GM10266 (cell line): ENCODE results near the gene TMCC1.

Experiments used
- DNase-seq: peaks from one replicate; pipeline ENCODE4 v3.0.0; 2012; ENCODE audit errors: extremely low spot score
- TF ChIP-seq, protein P1 (sequence below): IDR thresholded peaks from 2 replicates; pipeline ENCODE4 v1.5.1; 2012; ENCODE audit warnings: mild to moderate bottlenecking, low read depth; ENCODE audit not compliant: control insufficient read depth, insufficient read depth; ENCODE audit errors: missing control alignments

Gene TMCC1

DNA sequence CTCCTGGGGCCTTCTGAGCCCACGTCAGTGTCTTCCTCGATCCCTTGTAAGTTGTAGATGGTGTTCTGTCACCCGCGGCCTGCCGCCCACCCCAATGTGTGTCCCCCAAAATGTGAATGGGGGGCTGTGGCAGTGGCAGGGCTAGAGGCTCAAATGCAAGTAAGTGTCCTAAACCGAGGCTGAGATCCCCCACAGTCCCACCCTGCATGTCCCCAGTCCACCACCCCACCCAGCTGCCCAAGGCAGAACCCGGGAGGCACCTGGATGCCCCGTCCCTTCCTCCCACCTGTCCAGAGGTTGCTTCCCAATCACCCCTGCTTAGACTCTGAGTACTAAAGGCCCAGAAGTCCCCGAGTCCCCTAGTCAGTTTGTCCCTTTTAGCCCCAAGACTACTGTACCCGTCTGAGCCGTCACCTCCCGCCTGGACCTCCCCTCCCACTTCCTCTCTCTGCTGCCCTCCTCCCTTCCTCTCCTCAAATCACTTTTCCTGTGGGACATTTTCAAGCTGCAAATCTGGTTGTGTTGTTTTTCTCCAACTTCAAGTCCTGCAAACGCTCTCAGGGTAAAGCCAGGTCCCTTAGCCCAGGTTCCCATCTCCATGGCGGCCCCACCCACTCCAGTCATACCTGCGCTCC lies 275.2 kb downstream of the TMCC1 start:
- no peak for DNase-seq
- TF ChIP-seq, protein P1, sequence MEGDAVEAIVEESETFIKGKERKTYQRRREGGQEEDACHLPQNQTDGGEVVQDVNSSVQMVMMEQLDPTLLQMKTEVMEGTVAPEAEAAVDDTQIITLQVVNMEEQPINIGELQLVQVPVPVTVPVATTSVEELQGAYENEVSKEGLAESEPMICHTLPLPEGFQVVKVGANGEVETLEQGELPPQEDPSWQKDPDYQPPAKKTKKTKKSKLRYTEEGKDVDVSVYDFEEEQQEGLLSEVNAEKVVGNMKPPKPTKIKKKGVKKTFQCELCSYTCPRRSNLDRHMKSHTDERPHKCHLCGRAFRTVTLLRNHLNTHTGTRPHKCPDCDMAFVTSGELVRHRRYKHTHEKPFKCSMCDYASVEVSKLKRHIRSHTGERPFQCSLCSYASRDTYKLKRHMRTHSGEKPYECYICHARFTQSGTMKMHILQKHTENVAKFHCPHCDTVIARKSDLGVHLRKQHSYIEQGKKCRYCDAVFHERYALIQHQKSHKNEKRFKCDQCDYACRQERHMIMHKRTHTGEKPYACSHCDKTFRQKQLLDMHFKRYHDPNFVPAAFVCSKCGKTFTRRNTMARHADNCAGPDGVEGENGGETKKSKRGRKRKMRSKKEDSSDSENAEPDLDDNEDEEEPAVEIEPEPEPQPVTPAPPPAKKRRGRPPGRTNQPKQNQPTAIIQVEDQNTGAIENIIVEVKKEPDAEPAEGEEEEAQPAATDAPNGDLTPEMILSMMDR, result no peak

DNA sequence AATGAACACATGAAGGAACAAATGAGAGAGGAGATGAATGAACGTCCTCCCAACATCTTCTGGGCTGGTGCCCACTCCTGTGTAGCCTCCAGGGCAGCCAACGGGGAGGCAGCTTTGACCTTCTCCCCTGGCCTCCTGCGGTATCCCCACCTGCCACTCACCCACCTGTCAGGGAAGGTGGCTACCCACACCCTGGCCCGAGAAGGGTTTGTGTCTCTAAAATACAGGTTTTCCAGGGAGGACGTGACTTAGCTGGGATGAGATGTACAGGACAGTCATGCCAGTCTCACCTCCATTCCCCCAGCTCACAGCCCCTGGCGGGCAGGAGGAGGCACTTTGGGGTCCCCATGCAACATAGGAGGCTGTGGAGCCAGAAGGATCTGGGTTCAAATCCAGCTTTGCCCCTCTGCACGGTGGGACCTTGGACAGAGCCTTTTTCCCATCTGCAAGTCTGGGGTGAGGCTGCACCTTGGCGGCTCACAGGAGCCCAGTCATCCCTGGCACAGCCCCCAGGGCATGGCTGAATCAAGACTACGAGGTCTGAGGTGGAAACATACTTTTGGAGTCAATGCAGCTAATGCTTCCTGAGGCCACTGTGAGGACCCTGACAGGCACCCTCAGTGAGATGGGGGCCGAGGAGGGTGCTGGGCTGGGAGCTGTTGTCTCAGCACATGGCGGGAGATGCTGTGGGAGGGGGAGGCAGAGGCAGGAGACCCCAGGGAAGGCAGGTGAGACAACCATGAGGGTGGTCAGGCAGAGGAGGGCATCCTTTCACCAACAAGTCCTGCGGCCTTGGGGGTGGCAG lies 275.9 kb downstream of the TMCC1 start:
- no peak for DNase-seq
- TF ChIP-seq, protein P1, result no peak

DNA sequence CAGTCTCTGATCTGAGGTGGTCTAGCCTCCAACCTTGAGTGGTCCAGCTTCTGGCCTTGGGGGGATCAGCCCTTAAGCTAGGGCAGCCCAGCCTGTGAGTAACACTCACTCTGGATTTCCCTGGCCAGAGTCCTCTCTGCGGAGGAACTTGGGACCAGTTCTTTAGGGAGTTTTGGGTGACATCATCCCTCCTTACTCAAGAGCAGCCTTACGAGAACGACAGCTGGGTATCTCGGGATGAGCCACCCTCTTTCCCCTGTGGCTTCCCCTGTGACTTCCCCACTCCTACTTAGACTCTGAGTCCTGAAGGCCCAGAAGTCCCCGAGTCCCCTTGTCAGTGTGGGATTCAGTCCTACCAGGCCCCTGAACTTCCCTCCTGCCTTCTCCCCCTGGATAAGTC lies 276.8 kb downstream of the TMCC1 start:
- no peak for DNase-seq
- TF ChIP-seq, protein P1, result no peak

DNA sequence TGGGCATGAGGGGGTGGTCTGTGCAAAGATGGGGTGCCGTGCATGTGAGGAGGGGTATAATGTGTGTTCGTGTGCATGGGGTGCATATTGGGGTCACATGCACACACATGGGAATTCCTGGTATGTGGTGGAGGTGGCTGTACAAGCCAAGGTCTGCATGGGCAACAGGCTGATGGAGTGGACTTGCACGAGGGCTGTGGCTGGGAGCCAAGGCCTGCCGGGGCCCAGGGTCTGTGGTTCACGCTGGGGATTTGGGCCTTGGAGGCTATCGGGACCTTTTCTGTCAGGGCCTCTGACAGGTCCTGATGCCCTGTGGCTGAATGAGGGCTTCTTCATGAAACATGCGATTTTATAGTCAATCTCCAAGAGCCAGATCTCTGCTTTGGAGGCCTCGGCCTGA lies 277.2 kb downstream of the TMCC1 start:
- TF ChIP-seq, protein P1, result no peak
- DNase-seq, result no peak

DNA sequence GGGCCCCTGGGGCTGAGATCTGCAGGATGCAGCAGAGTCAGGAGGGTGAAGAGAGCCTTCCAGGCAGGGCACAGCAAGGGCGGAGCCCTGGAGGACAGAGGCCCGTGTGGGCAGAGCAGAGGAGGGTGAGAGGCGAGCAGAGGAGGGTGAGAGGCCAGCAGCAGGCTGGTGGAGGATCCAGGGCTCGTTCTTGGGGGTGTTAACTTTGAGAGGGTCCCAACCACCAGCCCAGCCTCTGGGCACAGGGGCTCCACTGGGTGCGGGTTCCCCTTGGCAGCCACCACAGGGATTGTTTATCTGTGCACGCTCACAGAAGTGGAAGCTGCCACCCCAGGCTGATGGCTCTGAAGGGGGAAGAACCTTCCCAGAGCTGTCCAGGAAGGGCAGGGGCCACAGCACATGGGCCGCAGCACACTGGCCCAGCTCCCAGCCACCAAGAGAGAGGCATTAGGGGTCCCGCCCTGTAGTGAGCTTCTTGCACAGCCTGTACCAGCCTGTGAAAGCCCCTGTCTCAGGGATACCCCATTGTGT lies 277.7 kb downstream of the TMCC1 start:
- TF ChIP-seq, protein P1, result no peak
- DNase-seq, result no peak

DNA sequence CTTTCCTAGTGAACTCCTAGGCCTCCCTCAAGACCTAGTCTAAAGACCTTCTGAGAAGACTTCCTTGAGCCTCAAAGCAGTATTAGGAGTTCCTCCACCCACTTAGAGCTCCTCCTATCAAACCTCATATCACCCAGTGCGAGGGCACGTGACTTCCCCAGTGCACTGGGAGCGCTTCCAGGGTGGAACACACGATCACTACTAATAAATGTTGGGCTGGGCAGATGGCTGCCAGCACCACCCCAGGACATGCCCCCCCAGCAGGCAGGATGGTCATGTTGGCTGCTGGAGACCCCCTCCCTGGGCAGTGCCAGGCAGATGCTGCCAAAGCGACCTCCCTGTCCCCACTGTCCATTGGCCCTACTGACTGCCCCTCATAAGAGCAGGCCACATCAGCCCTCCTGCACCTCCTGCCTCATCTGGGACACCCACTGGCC lies 278.6 kb downstream of the TMCC1 start:
- TF ChIP-seq, protein P1, result no peak
- no peak for DNase-seq

DNA sequence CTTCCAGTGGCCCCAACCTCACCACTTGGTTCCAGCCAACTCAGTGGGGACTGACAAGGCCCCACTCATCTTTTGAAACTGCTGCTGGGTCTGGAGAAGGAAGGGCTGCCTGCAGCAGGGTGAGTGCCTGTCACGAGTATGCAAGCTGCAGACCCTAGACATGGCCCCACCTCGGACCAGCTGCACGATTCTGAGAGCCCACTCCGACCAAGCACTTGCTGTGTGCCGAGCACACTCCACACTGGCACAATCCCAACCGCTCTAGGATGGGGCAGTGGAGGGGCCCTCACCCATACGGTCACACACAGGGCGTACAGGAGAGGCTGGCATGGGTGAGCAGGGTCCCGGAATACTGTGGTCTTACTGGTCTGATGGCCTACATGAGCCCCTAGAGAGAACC lies 279.1 kb downstream of the TMCC1 start:
- TF ChIP-seq, protein P1, result no peak
- no peak for DNase-seq
